RCC 7860 (cell line): ENCODE measurements around the gene ZNF705A.
A peak's percentile ranks its signal among the peaks of the same experiment; 100 is the strongest.
"Not testable (repeated sequence)": the region's sequence is repeated elsewhere in the genome, so short reads cannot be mapped to it uniquely, and the experiment has no call there.

Experiments
- DNase-seq: peaks from one replicate; pipeline ENCODE4 v3.0.0-alpha.2; 2015; ENCODE audit warnings: low spot score
- FAIRE-seq: peaks from 2 replicates; lab custom pipeline; 2012; peaks lifted over from hg19 to GRCh38; lab: Jason Lieb, UNC

The ZNF705A gene

DNA sequence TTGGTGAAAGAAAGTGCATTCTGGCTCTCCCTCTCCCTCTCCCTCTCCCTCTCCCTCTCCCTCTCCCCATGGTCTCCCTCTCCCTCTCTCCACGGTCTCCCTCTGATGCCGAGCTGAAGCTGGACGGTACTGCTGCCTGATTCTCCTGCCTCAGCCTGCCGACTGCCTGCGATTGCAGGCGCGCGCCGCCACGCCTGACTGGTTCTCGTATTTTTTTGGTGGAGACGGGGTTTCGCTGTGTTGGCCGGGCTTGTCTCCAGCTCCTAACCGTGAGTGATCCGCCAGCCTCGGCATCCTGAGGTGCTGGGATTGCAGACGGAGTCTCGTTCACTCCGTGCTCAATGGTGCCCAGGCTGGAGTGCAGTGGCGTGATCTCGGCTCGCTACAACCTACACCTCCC lies 26.5 kb downstream of the ZNF705A start:
- DNase-seq, FAIRE-seq: not testable (repeated sequence)

DNA sequence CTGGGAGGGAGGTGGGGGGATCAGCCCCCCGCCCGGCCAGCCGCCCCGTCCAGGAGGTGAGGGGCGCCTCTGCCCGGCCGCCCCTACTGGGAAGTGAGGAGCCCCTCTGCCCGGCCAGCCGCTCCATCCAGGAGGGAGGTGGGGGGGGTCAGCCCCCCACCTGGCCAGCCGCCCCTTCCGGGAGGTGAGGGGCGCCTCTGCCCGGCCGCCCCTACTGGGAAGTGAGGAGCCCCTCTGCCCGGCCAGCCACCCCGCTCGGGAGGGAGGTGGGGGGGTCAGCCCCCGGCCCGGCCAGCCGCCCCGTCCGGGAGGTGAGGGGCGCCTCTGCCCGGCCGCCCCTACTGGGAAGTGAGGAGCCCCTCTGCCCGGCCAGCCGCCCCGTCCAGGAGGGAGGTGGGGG lies 27.4 kb downstream of the ZNF705A start:
- FAIRE-seq, DNase-seq: not testable (repeated sequence)

DNA sequence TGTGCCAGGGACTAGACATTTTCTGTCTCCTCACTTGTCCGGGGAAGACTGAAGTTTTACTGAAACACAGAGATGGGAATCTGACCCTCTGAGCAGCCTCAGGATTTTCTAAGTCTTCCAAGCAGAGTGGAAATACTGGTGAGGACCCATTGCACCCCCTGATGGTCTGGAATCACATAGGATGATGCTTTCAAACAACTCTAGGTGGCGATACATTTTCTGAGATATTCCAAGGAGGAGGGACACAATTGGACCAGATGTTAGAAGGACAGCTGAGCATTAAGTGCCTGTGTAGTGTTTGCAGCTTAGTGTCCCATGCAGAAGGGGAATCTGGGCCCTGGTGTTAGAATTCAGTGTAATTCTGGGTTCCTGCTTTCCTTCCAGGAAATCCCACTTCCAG lies 31.3 kb downstream of the ZNF705A start:
- not testable (repeated sequence) for DNase-seq, FAIRE-seq

DNA sequence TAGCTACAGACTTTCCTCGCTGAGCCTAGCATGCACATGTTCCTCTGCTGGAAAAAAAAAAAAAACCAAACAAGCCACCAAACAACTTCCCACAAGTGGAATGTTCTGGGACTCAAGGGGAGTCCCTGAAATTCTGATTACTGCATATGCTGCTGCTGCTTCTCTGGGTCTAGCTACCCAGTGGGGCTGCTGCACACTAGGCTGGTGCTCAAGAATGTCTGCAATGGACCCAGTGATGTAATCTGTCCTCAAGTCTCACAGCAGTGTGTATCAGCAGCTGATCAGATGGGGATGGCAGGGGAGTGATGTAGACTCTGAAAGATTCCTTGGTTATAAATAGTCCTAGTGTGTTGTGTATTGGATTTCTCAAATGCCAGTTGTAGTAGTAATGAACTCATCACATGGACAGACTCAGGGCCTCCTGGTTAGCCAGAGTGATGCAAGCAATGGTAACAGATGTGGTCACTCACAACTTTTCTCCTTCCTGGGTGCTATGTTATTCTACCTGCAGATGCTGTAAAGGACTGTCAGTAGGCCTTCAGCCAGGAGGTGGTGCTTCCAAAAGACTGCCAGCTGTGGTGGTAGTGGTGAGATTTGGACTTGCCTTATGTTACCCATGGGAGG lies 41.0 kb downstream of the ZNF705A start:
- not testable (repeated sequence) for DNase-seq, FAIRE-seq

DNA sequence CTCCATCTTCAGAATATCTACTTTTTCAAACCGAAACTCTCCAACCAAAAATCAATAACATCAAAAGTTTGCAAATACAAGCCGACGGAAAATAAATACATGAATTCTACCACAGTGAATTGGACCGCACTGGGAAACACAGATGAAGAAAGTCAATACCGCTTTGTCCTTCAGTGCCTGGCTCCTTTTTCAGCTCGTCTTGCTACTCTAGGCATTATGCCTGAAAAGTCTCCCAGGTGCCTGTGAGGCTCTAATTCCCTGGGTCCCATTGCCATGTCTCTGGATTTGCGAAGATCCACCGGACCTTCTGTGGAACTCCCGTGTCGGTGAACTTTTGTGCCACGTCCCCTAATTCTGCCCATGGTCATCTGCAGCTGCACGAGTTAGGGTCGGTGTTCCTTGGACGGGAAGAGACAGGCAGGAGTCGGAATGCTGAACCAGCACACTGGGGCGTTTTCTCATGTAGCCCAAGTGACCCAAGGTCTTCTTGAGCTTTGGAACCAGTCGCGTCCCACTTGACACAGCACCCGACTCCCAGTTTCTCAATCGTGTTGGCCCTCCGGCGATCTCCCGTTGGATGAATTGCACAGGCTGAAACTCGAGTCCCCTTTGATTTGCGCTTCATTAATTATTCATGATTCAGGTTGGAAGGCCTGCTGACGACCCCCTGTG lies 62.0 kb downstream of the ZNF705A start:
- not testable (repeated sequence) for FAIRE-seq, DNase-seq

DNA sequence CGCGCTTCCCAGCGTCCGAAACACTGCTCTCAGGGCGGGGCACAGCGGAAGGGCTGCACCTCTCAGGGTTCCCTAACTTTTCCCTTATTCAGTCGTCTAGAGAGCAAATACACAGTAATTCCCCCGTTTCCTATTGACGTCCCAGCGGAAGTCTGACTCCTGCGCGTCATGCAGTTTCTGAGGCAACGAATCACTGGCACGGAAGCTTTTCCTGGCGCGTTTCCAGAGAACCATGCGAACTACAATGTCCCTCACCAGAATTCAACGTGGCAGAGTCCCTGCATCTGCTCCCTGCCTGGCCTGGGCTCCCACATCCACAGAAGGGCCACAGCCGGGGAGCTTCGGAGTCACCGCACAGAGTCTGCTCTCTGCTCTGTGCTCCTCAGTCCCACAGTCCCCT lies 64.6 kb downstream of the ZNF705A start:
- FAIRE-seq, DNase-seq: not testable (repeated sequence)

DNA sequence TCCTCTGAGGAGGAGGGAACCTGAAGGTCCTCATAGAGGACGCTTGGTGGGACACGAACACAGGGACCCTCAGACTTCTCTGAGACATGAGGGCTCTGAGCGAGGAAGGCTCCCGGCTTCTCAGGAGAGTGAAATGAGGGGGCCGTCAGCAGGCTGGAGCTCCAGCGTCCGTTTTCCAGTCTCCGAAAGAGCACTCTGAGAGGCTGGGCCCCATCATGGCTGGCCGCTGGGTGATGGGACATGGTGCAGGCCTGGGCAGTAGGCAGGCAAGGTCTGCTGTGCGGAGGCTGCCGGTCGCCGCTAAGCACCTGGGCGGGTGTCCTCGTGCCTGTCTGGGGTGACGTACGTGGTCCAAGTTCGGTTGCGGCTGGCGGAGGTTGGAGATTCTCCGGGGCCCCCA lies 65.0 kb downstream of the ZNF705A start:
- not testable (repeated sequence) for FAIRE-seq, DNase-seq

DNA sequence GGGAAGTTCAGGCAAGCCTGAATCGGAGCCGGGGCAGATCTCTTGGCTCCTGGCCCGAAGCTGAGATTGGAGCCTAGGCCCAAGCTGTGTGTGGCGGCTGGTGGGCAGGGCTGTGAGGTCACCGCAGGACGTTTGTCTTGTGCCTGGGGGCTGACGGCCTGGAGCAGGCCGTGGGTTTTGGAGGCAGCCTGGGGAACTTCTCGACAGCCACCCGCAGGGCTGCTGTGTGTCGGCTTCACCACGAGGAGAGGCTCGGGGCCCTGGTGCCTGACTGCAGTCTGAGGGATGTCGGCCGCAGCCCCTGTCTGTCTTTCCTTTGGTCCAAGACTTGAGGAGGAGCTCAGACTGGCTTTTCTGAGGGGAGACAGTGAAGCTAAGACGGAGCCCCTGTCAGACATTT lies 65.5 kb downstream of the ZNF705A start:
- DNase-seq, FAIRE-seq: not testable (repeated sequence)

DNA sequence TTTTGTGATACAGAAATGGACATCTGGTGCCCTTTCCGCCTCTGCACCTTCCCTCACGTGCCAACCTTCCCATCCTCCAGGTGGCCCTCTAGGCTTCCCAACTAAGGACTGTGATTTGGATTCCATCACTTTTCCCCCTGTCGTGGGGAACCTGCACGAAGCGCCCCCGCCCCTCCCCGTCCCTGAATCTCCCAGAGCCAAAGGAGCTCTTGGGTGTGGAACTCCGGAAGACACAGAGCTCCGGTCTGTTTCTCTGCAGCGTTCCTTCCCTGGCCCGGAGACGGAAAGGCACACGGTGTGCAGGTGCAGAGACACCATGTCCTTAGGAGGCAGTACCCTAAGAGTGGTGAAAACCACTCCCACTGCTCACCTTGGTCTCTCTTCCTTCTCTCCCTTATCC lies 66.8 kb downstream of the ZNF705A start:
- not testable (repeated sequence) for FAIRE-seq, DNase-seq

DNA sequence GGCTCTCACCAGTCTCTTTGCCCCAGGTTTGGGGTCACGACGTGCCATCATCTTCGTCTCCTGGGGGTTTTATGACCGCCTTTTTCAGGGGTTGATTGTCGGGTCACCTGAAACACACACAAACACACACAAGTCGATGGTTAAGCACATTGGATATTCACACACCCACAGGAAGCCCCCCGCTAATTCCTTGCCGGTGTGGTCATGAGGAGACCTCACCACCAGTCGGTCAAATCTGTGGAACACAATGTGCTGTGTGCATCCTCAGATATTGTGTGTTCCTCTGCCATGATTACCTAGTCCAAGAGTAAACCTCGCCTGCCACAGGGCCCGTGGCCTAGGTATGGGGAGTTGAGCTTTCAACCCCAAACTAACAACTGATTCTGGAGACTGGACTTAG lies 68.0 kb downstream of the ZNF705A start:
- not testable (repeated sequence) for FAIRE-seq, DNase-seq

DNA sequence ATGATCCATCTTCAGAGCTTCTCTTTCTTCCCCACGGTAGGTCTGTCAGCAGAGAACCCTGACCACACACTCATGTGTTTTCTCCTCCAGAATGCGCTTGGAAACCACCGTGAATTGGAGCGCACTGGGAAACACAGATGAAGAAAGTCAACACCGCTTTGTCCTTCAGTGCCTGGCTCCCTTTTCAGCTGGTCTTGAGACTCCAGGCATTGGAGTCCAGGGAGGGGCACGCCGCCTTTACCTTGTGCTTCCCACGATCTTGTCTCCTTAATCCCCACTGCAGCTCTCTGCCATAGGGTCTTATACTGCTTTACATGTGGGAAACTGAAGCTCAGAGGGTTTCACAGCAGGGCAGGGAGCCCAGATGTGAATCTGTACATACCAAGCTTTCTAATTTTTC lies 69.5 kb downstream of the ZNF705A start:
- DNase-seq (no peak), FAIRE-seq (no peak)

DNA sequence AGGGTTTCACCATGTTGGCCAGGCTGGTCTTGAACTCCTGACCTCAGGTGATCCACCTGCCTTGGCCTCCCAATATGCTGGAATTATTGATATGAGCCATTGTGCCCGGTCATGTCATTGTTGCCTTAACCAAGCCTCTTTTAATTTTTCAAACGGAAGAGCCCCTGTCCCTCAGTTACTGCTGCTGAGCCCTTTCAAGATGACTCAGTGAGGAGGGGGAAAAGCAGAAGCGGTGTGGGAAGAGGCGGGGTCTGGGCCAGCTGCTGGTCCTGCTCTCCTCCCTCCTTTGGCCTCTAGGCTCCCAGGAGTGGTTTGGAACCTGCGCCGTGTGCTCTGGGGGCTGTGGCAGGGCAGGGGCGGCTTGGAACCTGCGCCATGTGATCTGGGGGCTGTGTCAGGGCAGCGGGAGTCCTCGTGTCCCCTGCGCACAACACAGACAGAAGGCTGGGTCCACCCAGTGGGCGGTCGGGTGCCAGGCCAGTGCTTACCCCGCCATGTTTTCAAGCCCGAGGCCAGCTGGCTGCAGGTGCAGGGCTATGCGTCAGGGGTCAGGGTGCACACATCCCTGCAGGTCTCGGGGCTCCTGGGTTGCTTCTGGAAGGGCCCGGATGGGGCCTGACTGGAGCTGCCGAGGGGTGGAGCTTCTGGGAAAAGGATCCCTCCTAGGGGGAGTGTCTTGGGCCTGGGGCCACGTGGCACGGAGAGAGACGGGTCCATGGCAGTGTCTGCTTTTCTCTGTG lies 70.3 kb downstream of the ZNF705A start, which contains the start of gene FAM90A1:
TSS of gene FAM90A1 (minus strand) at position 627 of the 740 bp plus-strand sequence. CDS start 2,786 bp downstream, outside the sequence.
- peak; percentile 4 for DNase-seq
- not testable (repeated sequence) for FAIRE-seq

DNA sequence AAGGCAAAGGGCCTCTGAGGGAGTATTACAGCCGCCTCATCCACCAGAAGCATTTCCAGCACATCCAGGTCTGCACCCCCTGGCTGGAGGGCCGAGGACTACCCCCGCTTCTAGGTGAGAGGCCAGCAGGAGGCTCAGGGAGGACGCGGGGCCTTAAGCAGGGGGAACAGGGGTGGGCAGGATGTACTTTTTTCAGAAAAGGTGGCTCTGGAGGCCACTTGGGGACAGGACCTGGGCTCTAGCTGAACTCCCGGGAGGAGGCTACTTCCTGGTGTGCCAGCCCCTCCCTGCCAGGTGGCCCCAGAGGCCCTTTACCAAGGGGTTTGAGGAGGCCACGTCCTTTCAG lies 70.9 kb downstream of the ZNF705A start:
- not testable (repeated sequence) for FAIRE-seq, DNase-seq

DNA sequence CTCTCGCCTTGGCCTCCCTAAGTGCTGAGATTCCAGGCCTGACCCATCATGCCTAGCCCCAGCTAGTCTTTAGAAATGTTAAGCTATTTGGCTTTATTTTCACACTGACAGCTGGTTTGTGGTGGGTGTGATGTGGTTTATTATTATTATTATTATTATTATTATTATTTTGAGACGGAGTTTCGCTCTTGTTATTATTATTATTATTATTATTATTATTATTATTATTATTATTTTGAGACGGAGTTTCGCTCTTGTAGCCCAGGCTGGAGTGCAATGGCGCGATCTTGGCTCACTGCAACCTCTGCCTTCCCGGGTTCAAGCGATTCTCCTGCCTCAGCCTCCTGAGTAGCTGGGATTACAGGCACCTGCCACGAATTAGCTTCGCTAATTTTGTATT lies 71.8 kb downstream of the ZNF705A start:
- not testable (repeated sequence) for DNase-seq, FAIRE-seq

DNA sequence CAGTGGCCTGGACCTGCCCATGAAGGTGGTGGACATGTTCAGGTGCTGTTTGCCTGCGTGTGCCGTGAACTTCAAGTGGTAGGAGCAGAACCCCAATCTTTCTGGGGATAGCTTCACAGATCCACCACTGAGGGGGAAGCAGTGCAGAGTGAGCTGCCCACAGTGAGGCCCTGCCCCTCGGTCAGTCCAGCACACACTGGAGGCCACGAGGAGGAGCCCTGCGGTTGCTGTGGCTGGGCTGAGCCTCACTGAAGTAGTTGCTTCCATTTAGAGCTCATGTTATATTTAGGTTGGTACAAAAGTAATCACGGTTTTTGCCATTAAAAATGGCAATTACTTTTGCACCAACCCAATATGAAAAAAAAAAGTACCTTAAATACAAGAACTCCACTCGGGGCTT lies 72.7 kb downstream of the ZNF705A start:
- DNase-seq, FAIRE-seq: not testable (repeated sequence)
